ENCODE measurements around the gene DNAH12. TPM values are rescaled to one million over a fixed set of nuclear protein-coding genes. Genes with fewer than 3 reads are reported as not detected.

DNAH12 gene, protein sequence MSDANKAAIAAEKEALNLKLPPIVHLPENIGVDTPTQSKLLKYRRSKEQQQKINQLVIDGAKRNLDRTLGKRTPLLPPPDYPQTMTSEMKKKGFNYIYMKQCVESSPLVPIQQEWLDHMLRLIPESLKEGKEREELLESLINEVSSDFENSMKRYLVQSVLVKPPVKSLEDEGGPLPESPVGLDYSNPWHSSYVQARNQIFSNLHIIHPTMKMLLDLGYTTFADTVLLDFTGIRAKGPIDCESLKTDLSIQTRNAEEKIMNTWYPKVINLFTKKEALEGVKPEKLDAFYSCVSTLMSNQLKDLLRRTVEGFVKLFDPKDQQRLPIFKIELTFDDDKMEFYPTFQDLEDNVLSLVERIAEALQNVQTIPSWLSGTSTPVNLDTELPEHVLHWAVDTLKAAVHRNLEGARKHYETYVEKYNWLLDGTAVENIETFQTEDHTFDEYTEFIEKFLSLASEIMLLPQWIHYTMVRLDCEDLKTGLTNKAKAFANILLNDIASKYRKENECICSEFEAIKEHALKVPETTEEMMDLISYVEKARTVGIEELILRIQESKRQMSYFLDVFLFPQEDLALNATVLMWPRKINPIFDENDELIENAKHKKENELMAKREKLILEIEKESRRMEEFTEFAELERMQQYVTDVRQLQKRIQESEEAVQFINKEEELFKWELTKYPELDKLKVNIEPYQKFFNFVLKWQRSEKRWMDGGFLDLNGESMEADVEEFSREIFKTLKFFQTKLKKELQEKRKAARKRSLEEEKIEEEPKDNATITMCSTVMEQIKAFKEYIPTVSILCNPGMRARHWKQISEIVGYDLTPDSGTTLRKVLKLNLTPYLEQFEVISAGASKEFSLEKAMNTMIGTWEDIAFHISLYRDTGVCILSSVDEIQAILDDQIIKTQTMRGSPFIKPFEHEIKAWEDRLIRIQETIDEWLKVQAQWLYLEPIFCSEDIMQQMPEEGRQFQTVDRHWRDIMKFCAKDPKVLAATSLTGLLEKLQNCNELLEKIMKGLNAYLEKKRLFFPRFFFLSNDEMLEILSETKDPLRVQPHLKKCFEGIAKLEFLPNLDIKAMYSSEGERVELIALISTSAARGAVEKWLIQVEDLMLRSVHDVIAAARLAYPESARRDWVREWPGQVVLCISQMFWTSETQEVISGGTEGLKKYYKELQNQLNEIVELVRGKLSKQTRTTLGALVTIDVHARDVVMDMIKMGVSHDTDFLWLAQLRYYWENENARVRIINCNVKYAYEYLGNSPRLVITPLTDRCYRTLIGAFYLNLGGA (N-terminal part only)
- total RNA-seq (2013; cell fraction: nucleolus; rRNA removed), result 0.25 and 0.47 TPM in 2 replicates
- total RNA-seq (2014; rRNA removed), result under 0.01 and 0.11 TPM in 2 replicates
- total RNA-seq (2014; rRNA removed; fragmentation: Illumina TruSeq; extraction: Trizol), result 0.05 and 0.09 TPM in 2 replicates
- total RNA-seq (2021), result 0.05 and 0.19 TPM in 2 replicates
- polyA plus RNA-seq (2011; ENCODE audit: low read depth), result 0.05 TPM
- polyA plus RNA-seq (2011; rRNA removed), result 0.05 and 0.27 TPM in 2 replicates
- not detected in 2 replicates for polyA plus RNA-seq (2011; cell fraction: cytosol; rRNA removed)
- polyA plus RNA-seq (2011; cell fraction: nucleus; rRNA removed), result 0.01 and 0.04 TPM in 2 replicates
- polyA plus RNA-seq (2012), result 0.15 TPM in 1 of 2 replicates, not detected in the other
- polyA plus RNA-seq (2014; fragmentation: Illumina TruSeq; extraction: Trizol), result 0.10 and 0.13 TPM in 2 replicates
- polyA plus RNA-seq (2014; fragmentation: Nextera tagmentation; extraction: Ambion mirVana), result under 1 TPM; 0.10 to 0.16 TPM
- 0.03 and 0.06 TPM in 2 replicates for polyA plus RNA-seq (2014; rRNA removed)
- under 1 TPM; 0.07 to 0.35 TPM for polyA plus RNA-seq (2016; fragmentation: Nextera tagmentation; extraction: Ambion mirVana)
- 0.05 and 0.07 TPM in 2 replicates for polyA minus RNA-seq (2011; rRNA and poly(A)+ RNA removed)
- polyA minus RNA-seq (2011; cell fraction: cytosol; rRNA and poly(A)+ RNA removed), result not detected in 2 replicates
- 0.10 and 0.12 TPM in 2 replicates for polyA minus RNA-seq (2011; cell fraction: nucleus; rRNA and poly(A)+ RNA removed)
- Bru-seq, nascent RNA, result percentile 15 among the genes with signal in this experiment
- percentile 20 among the genes with signal in this experiment for BruChase-seq, experiment 1, labeled RNA remaining after a 6-hour chase
- BruChase-seq, experiment 2, labeled RNA remaining after a 2-hour chase, result percentile 21 among the genes with signal in this experiment
- long read RNA-seq, experiment 1, result 0 reads
- long read RNA-seq, experiment 2, result 0 reads

DNA sequence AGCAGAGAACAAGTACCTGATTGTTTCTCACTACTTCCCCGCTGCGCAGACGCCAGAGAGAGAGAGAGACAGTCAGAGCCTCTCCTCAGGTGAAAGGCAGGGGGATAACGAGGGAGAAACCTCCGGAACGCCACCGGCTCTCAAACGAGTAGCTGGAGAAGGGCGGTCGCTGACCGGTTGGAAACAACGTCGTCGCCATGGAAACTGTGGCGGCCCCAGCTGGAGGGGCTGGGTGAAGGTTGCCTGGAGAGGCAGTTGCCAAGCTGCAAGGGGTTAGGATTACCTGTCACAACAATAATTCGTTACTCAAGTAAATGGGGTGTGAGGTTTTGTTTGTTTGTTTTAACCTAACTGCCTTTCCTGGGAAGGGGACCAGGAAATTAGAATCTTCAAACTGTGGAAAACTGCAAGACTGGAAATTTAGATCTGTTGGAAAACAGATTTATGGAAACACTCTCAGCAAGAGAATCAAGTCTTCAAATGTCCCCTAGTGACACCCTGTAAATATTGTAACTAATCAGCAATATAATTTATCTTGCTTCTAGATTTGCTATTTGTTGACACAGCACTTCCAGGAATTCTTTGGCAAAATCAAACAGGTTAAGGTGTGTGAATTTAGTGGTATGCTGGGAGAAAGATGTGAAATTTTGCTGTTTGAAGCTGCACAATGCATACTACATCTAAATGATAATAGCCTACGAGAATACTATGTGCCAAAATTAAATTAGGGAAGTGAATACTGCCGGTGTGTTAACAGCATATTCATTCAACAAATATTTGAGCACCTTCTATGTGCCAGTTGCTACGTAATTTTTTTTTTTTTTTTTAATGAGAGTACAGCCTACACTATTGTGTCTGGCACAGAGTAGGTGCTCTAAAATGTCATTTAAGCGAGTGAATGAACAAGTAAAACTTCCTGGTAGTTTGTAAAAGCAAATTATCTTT lies at the start of gene DNAH12:
Gene DNAH12, minus strand, starts transcription at position 164 of the 945 bp plus-strand sequence. CDS start 1,474 bp downstream, outside the sequence.
- TF ChIP-seq HDAC2 (IDR thresholded peaks at IDR 0.05), result no peak
- TF ChIP-seq GATAD2B (conservative IDR thresholded peaks at IDR 0.05; ENCODE audit: low read depth), result no peak
- TF ChIP-seq, protein P1, sequence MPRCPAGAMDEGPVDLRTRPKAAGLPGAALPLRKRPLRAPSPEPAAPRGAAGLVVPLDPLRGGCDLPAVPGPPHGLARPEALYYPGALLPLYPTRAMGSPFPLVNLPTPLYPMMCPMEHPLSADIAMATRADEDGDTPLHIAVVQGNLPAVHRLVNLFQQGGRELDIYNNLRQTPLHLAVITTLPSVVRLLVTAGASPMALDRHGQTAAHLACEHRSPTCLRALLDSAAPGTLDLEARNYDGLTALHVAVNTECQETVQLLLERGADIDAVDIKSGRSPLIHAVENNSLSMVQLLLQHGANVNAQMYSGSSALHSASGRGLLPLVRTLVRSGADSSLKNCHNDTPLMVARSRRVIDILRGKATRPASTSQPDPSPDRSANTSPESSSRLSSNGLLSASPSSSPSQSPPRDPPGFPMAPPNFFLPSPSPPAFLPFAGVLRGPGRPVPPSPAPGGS (IDR thresholded peaks at IDR 0.05; ENCODE audit: borderline replicate concordance, insufficient read depth, low read depth, low read length, poor library complexity, severe bottlenecking), result no peak
- peak; percentile 58 for TF ChIP-seq SPI1 (IDR thresholded peaks at IDR 0.05; ENCODE audit: borderline replicate concordance, insufficient read depth, low read depth, low read length)
- TF ChIP-seq, protein P2, sequence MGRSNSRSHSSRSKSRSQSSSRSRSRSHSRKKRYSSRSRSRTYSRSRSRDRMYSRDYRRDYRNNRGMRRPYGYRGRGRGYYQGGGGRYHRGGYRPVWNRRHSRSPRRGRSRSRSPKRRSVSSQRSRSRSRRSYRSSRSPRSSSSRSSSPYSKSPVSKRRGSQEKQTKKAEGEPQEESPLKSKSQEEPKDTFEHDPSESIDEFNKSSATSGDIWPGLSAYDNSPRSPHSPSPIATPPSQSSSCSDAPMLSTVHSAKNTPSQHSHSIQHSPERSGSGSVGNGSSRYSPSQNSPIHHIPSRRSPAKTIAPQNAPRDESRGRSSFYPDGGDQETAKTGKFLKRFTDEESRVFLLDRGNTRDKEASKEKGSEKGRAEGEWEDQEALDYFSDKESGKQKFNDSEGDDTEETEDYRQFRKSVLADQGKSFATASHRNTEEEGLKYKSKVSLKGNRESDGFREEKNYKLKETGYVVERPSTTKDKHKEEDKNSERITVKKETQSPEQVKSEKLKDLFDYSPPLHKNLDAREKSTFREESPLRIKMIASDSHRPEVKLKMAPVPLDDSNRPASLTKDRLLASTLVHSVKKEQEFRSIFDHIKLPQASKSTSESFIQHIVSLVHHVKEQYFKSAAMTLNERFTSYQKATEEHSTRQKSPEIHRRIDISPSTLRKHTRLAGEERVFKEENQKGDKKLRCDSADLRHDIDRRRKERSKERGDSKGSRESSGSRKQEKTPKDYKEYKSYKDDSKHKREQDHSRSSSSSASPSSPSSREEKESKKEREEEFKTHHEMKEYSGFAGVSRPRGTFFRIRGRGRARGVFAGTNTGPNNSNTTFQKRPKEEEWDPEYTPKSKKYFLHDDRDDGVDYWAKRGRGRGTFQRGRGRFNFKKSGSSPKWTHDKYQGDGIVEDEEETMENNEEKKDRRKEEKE (IDR thresholded peaks at IDR 0.05), result no peak
- no peak for TF ChIP-seq ESRRA (IDR thresholded peaks at IDR 0.05; ENCODE audit: low read length)
- ChIA-PET CTCF (interaction anchor here (0.6 to 1.1 kb wide), 2 partner anchors 72 to 147 kb away, joined by 3 read pairs; no protein-coding TSS in a partner anchor), POLR2A (no interaction called here), SMC1A (ENCODE audit: uncharacterized antibody, unreplicated experiment) (no interaction called here), RAD21 (ENCODE audit: unreplicated experiment) (no interaction called here)
- DNase-seq (ENCODE audit: low read depth, low spot score), result no peak
- peaks cover 5% of the 10 kb centered on the region for H3K4me1 ChIP-seq (ENCODE audit: control insufficient read depth, insufficient read depth, low read length)
- 46% methylated on average over 20 of the region's 20 CpGs for WGBS (ENCODE audit: insufficient coverage, insufficient replicate concordance, low lambda C conversion rate, missing lambda C conversion rate)
- H3K9ac ChIP-seq (ENCODE audit: control insufficient read depth, insufficient read depth, low read length), result no peak within 1 kb of the TSS
- H2AFZ ChIP-seq (ENCODE audit: control insufficient read depth, low read depth, low read length), result no peak within 1 kb of the TSS; the same call in 1 of the 2 replicates
- H3K4me2 ChIP-seq (ENCODE audit: control insufficient read depth, insufficient read depth), result no peak within 1 kb of the TSS; the same call in 1 of the 2 replicates
- H3K27me3 ChIP-seq (replicated peaks in 1 of 2; ENCODE audit: control insufficient read depth in 2 of 2, insufficient read depth in 2 of 2, low read length in 1 of 2), result no peaks in the 10 kb centered on the region
- no peak within 1 kb of the TSS for H3K4me3 ChIP-seq
- no peaks in the 10 kb centered on the region for H4K20me1 ChIP-seq (ENCODE audit: control insufficient read depth, insufficient read depth)
- intact Hi-C loops (cut with micrococcal nuclease; ENCODE audit: unreplicated experiment), result no loop called here
- no peak within 1 kb of the TSS for H3K27ac ChIP-seq (ENCODE audit: control insufficient read depth, insufficient read depth)
- BruUV-seq (replicated peaks), result no TSS peak
- no peaks in the 10 kb centered on the region for H3K9me3 ChIP-seq (replicated peaks; ENCODE audit: control insufficient read depth, insufficient read depth, low read length)
- no peaks in the 10 kb centered on the region for H3K36me3 ChIP-seq (ENCODE audit: control insufficient read depth in 2 of 2, insufficient read depth in 2 of 2, low read length in 1 of 2)
- ATAC-seq, result peak; percentile 49; the same call in 2 of the 3 replicates
- H3K79me2 ChIP-seq (ENCODE audit: control insufficient read depth, insufficient read depth, low read length), result no peaks in the 10 kb centered on the region
- in situ Hi-C loops (cut with MboI), result no loop called here
- FAIRE-seq, result peak; percentile 64
